ENCODE measurements around the gene VWA2. TPM values are rescaled to one million over a fixed set of nuclear protein-coding genes. Genes with fewer than 3 reads are reported as not detected.

The VWA2 gene
- total and polyA plus RNA-seq, 2 donors (not counting 1 experiment from before 2014, with no cell fraction given): not detected

DNA sequence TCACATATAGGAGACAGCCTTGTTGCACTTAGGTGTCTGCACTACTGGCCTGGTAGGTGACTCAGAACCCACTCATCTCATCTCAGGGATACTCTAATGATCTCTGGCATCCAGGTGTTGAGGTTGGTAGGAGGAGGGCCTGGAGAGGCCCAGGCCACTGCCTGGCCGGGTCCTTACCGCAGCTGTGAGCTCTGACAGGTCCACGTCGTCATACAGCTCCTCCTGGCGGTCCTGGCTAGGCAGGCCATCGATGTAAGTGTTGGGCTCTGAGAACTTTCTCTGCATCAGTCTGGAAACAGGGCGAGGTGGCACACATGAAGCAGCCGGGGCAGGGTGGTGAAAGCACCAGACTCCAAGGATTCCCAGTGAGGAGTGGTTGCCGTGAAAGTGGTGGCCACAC lies 62.1 kb downstream of the VWA2 start:
- Histone ChIP-seq H3K36me3 (replicated peaks in 1 of 2; ENCODE audit: control extremely low read depth in 1 of 2, control insufficient read depth in 1 of 2, extremely low read depth in 1 of 2, insufficient read depth in 2 of 2, low read length in 1 of 2) (peaks cover 0 to 24% of the 10 kb centered on the region in 2 experiments), H3K4me2 (replicated peaks; ENCODE audit: low read depth, low read length, poor library complexity, severe bottlenecking) (no peak overlapping the region), H3K9me3 (ENCODE audit: control extremely low read depth in 1 of 3, control insufficient read depth in 2 of 3, insufficient read depth in 1 of 3, low read length in 2 of 3) (peaks cover 0 to 13% (median 5%) of the 10 kb centered on the region in 3 donors), H3K9ac (ENCODE audit: low read length) (no peak overlapping the region), H2AFZ (ENCODE audit: insufficient read depth, low read depth, low read length, poor library complexity, severe bottlenecking) (no peak overlapping the region), H3K4me3 (ENCODE audit: control extremely low read depth in 1 of 5, extremely low read depth in 1 of 5, insufficient read depth in 1 of 5, low read depth in 2 of 5, low read length in 4 of 5) (no peak overlapping the region), H4K20me1 (ENCODE audit: control insufficient read depth, insufficient read depth, low read length, poor library complexity, severe bottlenecking) (no peaks in the 10 kb centered on the region), H3K79me2 (ENCODE audit: control insufficient read depth, insufficient read depth, low read length) (no peaks in the 10 kb centered on the region), H3K27me3 (replicated peaks in 1 of 4; ENCODE audit: control extremely low read depth in 1 of 4, control insufficient read depth in 3 of 4, insufficient read depth in 4 of 4, low read length in 3 of 4) (no peaks in the 10 kb centered on the region), H3K4me1 (ENCODE audit: control insufficient read depth in 2 of 2, insufficient read depth in 2 of 2, low read length in 2 of 2) (peaks cover 0 to 10% of the 10 kb centered on the region in 2 donors), H3K27ac (ENCODE audit: low read length in 2 of 2) (no peak overlapping the region)
- peaks cover 13% of the 10 kb centered on the region for H3K4me1 Mint-ChIP-seq
- no peaks in the 10 kb centered on the region for H3K27me3 Mint-ChIP-seq
- H3K9me3 Mint-ChIP-seq (ENCODE audit: insufficient read depth): peaks cover 4% of the 10 kb centered on the region
- ChIA-PET POLR2A (no interaction called here), CTCF (no interaction called here)
- TF ChIP-seq EZH2 (IDR thresholded peaks at IDR 0.05; ENCODE audit: borderline replicate concordance, insufficient read depth, low read depth, low read length, poor library complexity, severe bottlenecking): no peak
- TF ChIP-seq, protein P1, sequence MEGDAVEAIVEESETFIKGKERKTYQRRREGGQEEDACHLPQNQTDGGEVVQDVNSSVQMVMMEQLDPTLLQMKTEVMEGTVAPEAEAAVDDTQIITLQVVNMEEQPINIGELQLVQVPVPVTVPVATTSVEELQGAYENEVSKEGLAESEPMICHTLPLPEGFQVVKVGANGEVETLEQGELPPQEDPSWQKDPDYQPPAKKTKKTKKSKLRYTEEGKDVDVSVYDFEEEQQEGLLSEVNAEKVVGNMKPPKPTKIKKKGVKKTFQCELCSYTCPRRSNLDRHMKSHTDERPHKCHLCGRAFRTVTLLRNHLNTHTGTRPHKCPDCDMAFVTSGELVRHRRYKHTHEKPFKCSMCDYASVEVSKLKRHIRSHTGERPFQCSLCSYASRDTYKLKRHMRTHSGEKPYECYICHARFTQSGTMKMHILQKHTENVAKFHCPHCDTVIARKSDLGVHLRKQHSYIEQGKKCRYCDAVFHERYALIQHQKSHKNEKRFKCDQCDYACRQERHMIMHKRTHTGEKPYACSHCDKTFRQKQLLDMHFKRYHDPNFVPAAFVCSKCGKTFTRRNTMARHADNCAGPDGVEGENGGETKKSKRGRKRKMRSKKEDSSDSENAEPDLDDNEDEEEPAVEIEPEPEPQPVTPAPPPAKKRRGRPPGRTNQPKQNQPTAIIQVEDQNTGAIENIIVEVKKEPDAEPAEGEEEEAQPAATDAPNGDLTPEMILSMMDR (IDR thresholded peaks at IDR 0.05): no peak
- no peak overlapping the region for H3K27ac Mint-ChIP-seq
- intact Hi-C loops (cut with micrococcal nuclease): loop anchor here (10.0 kb wide), 1 partner anchor 134 kb away; no protein-coding TSS in a partner anchor
- H3K4me3 Mint-ChIP-seq: no peak overlapping the region
- WGBS (ENCODE audit: insufficient coverage): over 99% methylated on average over 9 of the region's 9 CpGs
- DNase-seq: no peak
- ATAC-seq (ENCODE audit: low read depth): no peak

DNA sequence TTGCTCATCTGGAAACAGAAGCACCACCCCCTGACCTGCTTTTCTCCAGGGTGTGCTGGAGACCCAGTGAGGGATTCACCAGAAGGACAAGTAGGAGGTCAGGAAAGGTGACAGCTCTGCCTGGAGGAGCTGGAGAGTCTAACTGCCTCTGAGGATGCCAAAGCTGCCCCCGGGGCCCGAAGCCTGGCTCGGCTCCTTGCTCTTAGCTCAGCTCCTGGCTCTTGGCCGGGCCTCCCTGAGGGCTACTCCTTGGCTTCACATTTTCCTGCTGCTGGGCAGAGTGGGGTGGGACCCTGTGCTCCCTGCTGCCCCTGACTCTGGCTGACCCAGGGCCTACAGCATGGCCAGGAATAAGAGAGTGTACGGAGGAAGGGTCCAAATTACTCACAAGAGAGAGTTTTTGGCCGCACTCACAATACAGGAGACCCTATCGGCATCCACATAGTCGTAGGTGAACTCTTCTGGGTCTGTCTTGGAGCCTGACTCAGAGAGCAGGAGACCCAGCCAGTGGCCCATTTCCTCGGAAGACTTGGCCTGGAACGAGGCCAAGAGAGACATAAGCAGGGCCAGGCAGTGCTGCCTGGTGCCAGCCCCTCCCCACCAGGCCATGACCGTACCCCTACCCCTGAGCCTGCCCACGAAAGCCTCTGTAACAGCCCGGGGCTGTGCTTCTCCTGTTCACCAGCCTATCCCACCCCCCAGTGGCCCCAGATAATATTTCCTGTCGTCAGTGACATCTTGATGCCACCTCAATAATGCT lies 63.1 kb downstream of the VWA2 start:
- POLR2A ChIA-PET: no interaction called here
- Histone ChIP-seq H3K9me3 (ENCODE audit: control extremely low read depth in 1 of 3, control insufficient read depth in 2 of 3, insufficient read depth in 1 of 3, low read length in 2 of 3) (peaks cover 0 to 6% (median 0%) of the 10 kb centered on the region in 3 donors), H3K27me3 (replicated peaks in 1 of 4; ENCODE audit: control extremely low read depth in 1 of 4, control insufficient read depth in 3 of 4, insufficient read depth in 4 of 4, low read length in 3 of 4) (no peaks in the 10 kb centered on the region), H3K4me2 (replicated peaks; ENCODE audit: low read depth, low read length, poor library complexity, severe bottlenecking) (no peak overlapping the region), H2AFZ (ENCODE audit: insufficient read depth, low read depth, low read length, poor library complexity, severe bottlenecking) (no peak overlapping the region), H3K79me2 (ENCODE audit: control insufficient read depth, insufficient read depth, low read length) (no peaks in the 10 kb centered on the region), H3K36me3 (replicated peaks in 1 of 2; ENCODE audit: control extremely low read depth in 1 of 2, control insufficient read depth in 1 of 2, extremely low read depth in 1 of 2, insufficient read depth in 2 of 2, low read length in 1 of 2) (peaks cover 0 to 16% of the 10 kb centered on the region in 2 experiments), H3K27ac (ENCODE audit: low read length in 2 of 2) (no peak overlapping the region), H4K20me1 (ENCODE audit: control insufficient read depth, insufficient read depth, low read length, poor library complexity, severe bottlenecking) (no peaks in the 10 kb centered on the region), H3K4me1 (ENCODE audit: control insufficient read depth in 2 of 2, insufficient read depth in 2 of 2, low read length in 2 of 2) (peaks cover 0 to 10% of the 10 kb centered on the region in 2 donors), H3K9ac (ENCODE audit: low read length) (no peak overlapping the region), H3K4me3 (ENCODE audit: control extremely low read depth in 1 of 5, extremely low read depth in 1 of 5, insufficient read depth in 1 of 5, low read depth in 2 of 5, low read length in 4 of 5) (no peak overlapping the region)
- Mint-ChIP-seq H3K4me3 (no peak overlapping the region), H3K4me1 (peaks cover 13% of the 10 kb centered on the region), H3K27me3 (no peaks in the 10 kb centered on the region), H3K27ac (no peak overlapping the region), H3K9me3 (ENCODE audit: insufficient read depth) (no peaks in the 10 kb centered on the region)
- TF ChIP-seq, protein P1 (IDR thresholded peaks at IDR 0.05): no peak
- TF ChIP-seq EZH2 (IDR thresholded peaks at IDR 0.05; ENCODE audit: borderline replicate concordance, insufficient read depth, low read depth, low read length, poor library complexity, severe bottlenecking): no peak
- intact Hi-C loops (cut with micrococcal nuclease): loop anchor here (10.0 kb wide), 1 partner anchor 133 kb away; no protein-coding TSS in a partner anchor
- CTCF ChIA-PET: interaction anchor here (0.7 to 2.7 kb wide), 7 partner anchors 19 to 502 kb away, joined by 3 to 82 read pairs (median 8); no protein-coding TSS in a partner anchor
- DNase-seq (no peak), ATAC-seq (ENCODE audit: low read depth) (no peak)
- 90% methylated on average over 13 of the region's 14 CpGs for WGBS (ENCODE audit: insufficient coverage)

Measured in B cell (primary cell).